SK-N-SH (cell line): ENCODE data around the gene MLXIPL. TPM values are rescaled to one million over a fixed set of nuclear protein-coding genes. Genes with fewer than 3 reads are reported as not detected.

Experiments
- CTCF ChIA-PET: fragments of 300-600, 350-600 bp; formaldehyde crosslinking; extraction: SDS; loops from one replicate; lab custom pipeline; 2021; lab: Yijun Ruan, JAX
- POLR2A ChIA-PET: fragments of 350-600 bp; sonication (Branson Sonifier 250); formaldehyde crosslinking; extraction: SDS; loops from one replicate; lab custom pipeline; 2020; ENCODE audit warnings: antibody characterized with exemption, inconsistent platforms; lab: Yijun Ruan, JAX
- DNase-seq: peaks from one replicate; pipeline ENCODE4 v3.0.0; 2012
- H2AFZ ChIP-seq: fragments of 200-600 bp; sonication (generic); 2 replicates; pipeline ENCODE4 v1.8.1; 2016; ENCODE audit warnings: antibody characterized with exemption, mild to moderate bottlenecking, low read depth
- H3F3A ChIP-seq: fragments of 200-600 bp; sonication (generic); replicated peaks from 2 replicates; pipeline ENCODE3; 2016; ENCODE audit warnings: antibody characterized with exemption, mild to moderate bottlenecking; ENCODE audit not compliant: insufficient read depth
- H3K27ac ChIP-seq, 2 experiments: fragments of 200-500 bp in 1 of 2; fragments of 200-600 bp in 1 of 2; sonication (Bioruptor generic) in 1 of 2; sonication (generic), shearing (Covaris generic) in 1 of 2; 2 replicates each; pipeline versions ENCODE4 v1.5.1 to v1.6.1; 2014 to 2016; ENCODE audit warnings: low read depth in 2 of 2, inconsistent platforms in 1 of 2, low read length in 1 of 2, mild to moderate bottlenecking in 1 of 2, mixed read lengths in 1 of 2
- H3K27me3 ChIP-seq: fragments of 200-600 bp; sonication (generic), shearing (Covaris generic); 2 replicates; pipeline ENCODE4 v1.6.1; 2016; ENCODE audit warnings: mixed run types; ENCODE audit not compliant: insufficient read depth
- H3K36me3 ChIP-seq, 2 experiments: fragments of 200-500 bp in 1 of 2; fragments of 200-600 bp in 1 of 2; sonication (Bioruptor generic) in 1 of 2; sonication (generic) in 1 of 2; replicated peaks in 1 of 2; 2 replicates each; pipeline versions ENCODE3 to v1.5.1; 2014 to 2016; ENCODE audit warnings: low read length in 1 of 2, mild to moderate bottlenecking in 1 of 2; ENCODE audit not compliant: insufficient read depth in 2 of 2, control insufficient read depth in 1 of 2
- H3K4me1 ChIP-seq, 2 experiments: fragments of 200-500 bp in 1 of 2; fragments of 200-600 bp in 1 of 2; sonication (Bioruptor generic) in 1 of 2; sonication (generic), shearing (Covaris generic) in 1 of 2; 2 replicates each; pipeline versions ENCODE4 v1.5.1 to v1.6.1; 2014 to 2016; ENCODE audit warnings: low read depth in 1 of 2, low read length in 1 of 2, mixed run types in 1 of 2; ENCODE audit not compliant: insufficient read depth in 2 of 2, control insufficient read depth in 1 of 2
- H3K4me2 ChIP-seq: fragments of 200-600 bp; sonication (generic), shearing (Covaris generic); 2 replicates; pipeline ENCODE4 v1.6.1; 2017; ENCODE audit warnings: mixed run types
- H3K4me3 ChIP-seq, 2 experiments: fragments of 200-500 bp in 1 of 2; fragments of 200-600 bp in 1 of 2; sonication (Bioruptor generic) in 1 of 2; sonication (generic), shearing (Covaris generic) in 1 of 2; 2 replicates each; pipeline versions ENCODE4 v1.5.1 to v1.8.1; 2014 to 2016; ENCODE audit warnings: low read depth in 2 of 2, inconsistent platforms in 1 of 2, low read length in 1 of 2, mild to moderate bottlenecking in 1 of 2, mixed read lengths in 1 of 2, moderate library complexity in 1 of 2
- H3K79me2 ChIP-seq: fragments of 200-600 bp; sonication (generic); 2 replicates; pipeline ENCODE4 v1.8.1; 2017; ENCODE audit warnings: mild to moderate bottlenecking; ENCODE audit not compliant: insufficient read depth
- H3K9ac ChIP-seq: fragments of 200-600 bp; sonication (generic); 2 replicates; pipeline ENCODE4 v1.6.1; 2017; ENCODE audit warnings: mixed run types
- H3K9me2 ChIP-seq: fragments of 200-600 bp; sonication (generic); 2 replicates; pipeline ENCODE4 v1.6.1; 2017; ENCODE audit warnings: mixed run types
- H3K9me3 ChIP-seq: fragments of 200-600 bp; sonication (generic); 2 replicates; pipeline ENCODE4 v1.6.1; 2017; ENCODE audit warnings: mixed run types, mild to moderate bottlenecking, moderate library complexity
- H4K20me1 ChIP-seq: fragments of 200-600 bp; sonication (generic); 2 replicates; pipeline ENCODE4 v1.6.1; 2017; ENCODE audit warnings: mild to moderate bottlenecking, mixed run types; ENCODE audit not compliant: insufficient read depth
- EZH2phosphoT487 ChIP-seq: fragments of 200-600 bp; sonication (generic); IDR thresholded peaks from 2 replicates; pipeline ENCODE4 v1.6.1; 2017; ENCODE audit warnings: low read depth, mixed run types, mild to moderate bottlenecking, antibody characterized with exemption, moderate library complexity, borderline replicate concordance
- FOSL2 ChIP-seq: IDR thresholded peaks from 2 replicates; pipeline ENCODE4 v1.4.0; 2012; ENCODE audit warnings: low read depth, mild to moderate bottlenecking, moderate library complexity, borderline replicate concordance
- FOXJ3 ChIP-seq: sonication (generic); formaldehyde crosslinking; IDR thresholded peaks from 2 replicates; pipeline ENCODE4 v1.5.1; 2020; ENCODE audit warnings: mild to moderate bottlenecking, missing genetic modification reagents
- FOXM1 ChIP-seq: IDR thresholded peaks from 2 replicates; pipeline ENCODE4 v1.4.0; 2012; ENCODE audit warnings: low read depth, mild to moderate bottlenecking
- GABPA ChIP-seq: IDR thresholded peaks from 2 replicates; pipeline ENCODE4 v1.4.0; 2012; ENCODE audit warnings: low read depth, mild to moderate bottlenecking
- MEF2A ChIP-seq: IDR thresholded peaks from 2 replicates; pipeline ENCODE4 v1.4.0; 2012; ENCODE audit warnings: low read depth, borderline replicate concordance
- NFIC ChIP-seq: IDR thresholded peaks from 2 replicates; pipeline ENCODE4 v1.4.0; 2012; ENCODE audit warnings: borderline replicate concordance
- NRF1 ChIP-seq: IDR thresholded peaks from 2 replicates; pipeline ENCODE4 v1.6.1; 2012; ENCODE audit warnings: low read depth, mild to moderate bottlenecking, low read length
- RCOR1 ChIP-seq: fragments of 150-350 bp; IDR thresholded peaks from 2 replicates; pipeline ENCODE4 v1.6.1; 2017; ENCODE audit warnings: antibody characterized with exemption, low read length
- TEAD4 ChIP-seq: IDR thresholded peaks from 2 replicates; pipeline ENCODE4 v1.4.0; 2012; ENCODE audit warnings: mild to moderate bottlenecking, borderline replicate concordance; ENCODE audit not compliant: insufficient read depth
- YY1 ChIP-seq: IDR thresholded peaks from 2 replicates; pipeline ENCODE4 v1.4.0; 2012; ENCODE audit warnings: low read depth, mild to moderate bottlenecking
- WGBS: methylation state at CpG from one replicate; pipeline ENCODE4 v1.1.6; 2017; ENCODE audit warnings: low lambda C conversion rate; 5-methylcytosine and 5-hydroxymethylcytosine counted together
- polyA plus RNA-seq, 3 experiments: library from polyadenylated mRNA; depleted of rRNA; stranded (reverse); fragments of >200 nt; gene quantifications; 2 replicates each; pipeline ENCODE4 v1.2.3, GENCODE V29; 2012
- TF ChIP-seq, protein P1 (sequence below): IDR thresholded peaks from 2 replicates; pipeline ENCODE4; 2012
- TF ChIP-seq, protein P2 (sequence below): fragments of 150-350 bp; IDR thresholded peaks from 2 replicates; pipeline ENCODE4 v1.6.1; 2017; ENCODE audit warnings: antibody characterized with exemption, low read length, low read depth, borderline replicate concordance
- TF ChIP-seq, protein P3 (sequence below): IDR thresholded peaks from 2 replicates; pipeline ENCODE4 v1.4.0; 2012; ENCODE audit warnings: low read depth, borderline replicate concordance

The MLXIPL gene
- polyA plus RNA-seq, 1 of the 3 experiments (the other 2 are of a cell fraction), result 0.21 TPM

DNA sequence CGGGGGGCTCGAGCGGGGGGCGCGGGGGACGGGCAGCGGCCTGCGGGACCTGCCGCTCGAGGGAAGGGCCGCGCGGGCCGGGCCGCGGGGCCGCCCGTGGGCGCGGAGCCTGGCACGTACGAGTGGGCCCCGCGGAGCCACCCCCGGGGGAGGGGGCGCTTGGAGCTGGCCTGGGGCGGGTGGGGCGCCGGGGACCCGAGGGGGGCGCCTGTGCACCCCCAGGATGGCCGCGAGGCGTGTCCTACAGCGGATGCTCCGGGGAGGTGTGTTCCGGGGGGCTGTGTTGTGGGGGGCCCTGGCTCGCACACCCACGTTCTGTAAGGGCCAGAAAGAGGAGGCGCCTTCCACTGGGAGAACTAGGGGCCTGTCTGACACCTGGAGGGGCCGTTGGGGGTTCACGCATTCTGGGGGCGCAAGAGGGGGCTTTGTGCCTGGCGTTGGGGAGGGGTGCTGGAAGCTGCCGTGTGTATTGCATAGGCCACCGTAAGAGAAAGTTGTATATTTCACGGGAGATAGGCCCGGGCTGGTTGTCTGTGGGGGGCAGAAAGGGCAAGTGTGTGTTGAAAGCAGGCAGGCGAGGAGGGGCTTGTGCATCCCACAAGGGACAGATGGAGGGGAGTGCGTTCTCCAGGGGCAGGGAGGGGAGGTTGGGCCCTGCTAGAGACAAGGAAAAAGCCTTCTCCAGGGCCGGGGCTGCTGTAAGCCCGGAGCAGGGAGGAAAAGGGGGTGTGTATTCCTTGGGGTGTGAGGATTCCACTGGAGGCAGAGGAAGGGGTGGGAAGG lies 44.0 kb upstream of the MLXIPL start:
- ChIA-PET CTCF (interaction anchor here (0.6 to 7.9 kb wide), 43 partner anchors 8 to 186 kb away, joined by 3 to 125 read pairs (median 4); partner anchors contain the start of genes MLXIPL, STX1A and TBL2), POLR2A (interaction anchor here (1.2 to 1.6 kb wide), 4 partner anchors 57 to 90 kb away, joined by 3 to 5 read pairs (median 4); partner anchors contain the start of genes ABHD11 and TBL2)
- Histone ChIP-seq H3K9me2 (no peaks in the 10 kb centered on the region), H3K4me3 (peak overlapping the region; percentile 70 to 75), H3K36me3 (peaks cover 0 to 2% of the 10 kb centered on the region in 2 experiments), H3K27me3 (0 out of 2 replicates have a peak, but pooled peaks cover 6% of the 10 kb centered on the region), H3K9me3 (no peaks in the 10 kb centered on the region), H3K4me1 (peaks cover 0 to 8% of the 10 kb centered on the region in 2 experiments; a peak in 1 of 4 replicates), H3K4me2 (peak overlapping the region; percentile 93), H3K27ac (peak overlapping the region in 1 of 2 experiments; percentile 22; a peak in 1 of 4 replicates), H2AFZ (peak overlapping the region; percentile 29; the same call in 1 of the 2 replicates), H3K79me2 (0 out of 2 replicates have a peak, but pooled peaks cover 4% of the 10 kb centered on the region), H4K20me1 (no peaks in the 10 kb centered on the region), H3F3A (peaks cover 6% of the 10 kb centered on the region), H3K9ac (peak overlapping the region; percentile 73)
- 3% methylated on average over 20 of the region's 52 CpGs for WGBS
- DNase-seq, result peak; percentile 84
- TF ChIP-seq TEAD4 (no peak), GABPA (no peak), EZH2phosphoT487 (no peak), FOXM1 (no peak), NRF1 (no peak), YY1 (no peak), FOSL2 (no peak), FOXJ3 (CRISPR knock-in tag) (no peak), MEF2A (no peak), NFIC (no peak), RCOR1 (no peak)
- TF ChIP-seq, protein P1, sequence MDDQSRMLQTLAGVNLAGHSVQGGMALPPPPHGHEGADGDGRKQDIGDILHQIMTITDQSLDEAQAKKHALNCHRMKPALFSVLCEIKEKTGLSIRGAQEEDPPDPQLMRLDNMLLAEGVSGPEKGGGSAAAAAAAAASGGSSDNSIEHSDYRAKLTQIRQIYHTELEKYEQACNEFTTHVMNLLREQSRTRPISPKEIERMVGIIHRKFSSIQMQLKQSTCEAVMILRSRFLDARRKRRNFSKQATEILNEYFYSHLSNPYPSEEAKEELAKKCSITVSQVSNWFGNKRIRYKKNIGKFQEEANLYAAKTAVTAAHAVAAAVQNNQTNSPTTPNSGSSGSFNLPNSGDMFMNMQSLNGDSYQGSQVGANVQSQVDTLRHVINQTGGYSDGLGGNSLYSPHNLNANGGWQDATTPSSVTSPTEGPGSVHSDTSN, result no peak
- TF ChIP-seq, protein P2, sequence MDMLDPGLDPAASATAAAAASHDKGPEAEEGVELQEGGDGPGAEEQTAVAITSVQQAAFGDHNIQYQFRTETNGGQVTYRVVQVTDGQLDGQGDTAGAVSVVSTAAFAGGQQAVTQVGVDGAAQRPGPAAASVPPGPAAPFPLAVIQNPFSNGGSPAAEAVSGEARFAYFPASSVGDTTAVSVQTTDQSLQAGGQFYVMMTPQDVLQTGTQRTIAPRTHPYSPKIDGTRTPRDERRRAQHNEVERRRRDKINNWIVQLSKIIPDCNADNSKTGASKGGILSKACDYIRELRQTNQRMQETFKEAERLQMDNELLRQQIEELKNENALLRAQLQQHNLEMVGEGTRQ, result no peak
- TF ChIP-seq, protein P3, sequence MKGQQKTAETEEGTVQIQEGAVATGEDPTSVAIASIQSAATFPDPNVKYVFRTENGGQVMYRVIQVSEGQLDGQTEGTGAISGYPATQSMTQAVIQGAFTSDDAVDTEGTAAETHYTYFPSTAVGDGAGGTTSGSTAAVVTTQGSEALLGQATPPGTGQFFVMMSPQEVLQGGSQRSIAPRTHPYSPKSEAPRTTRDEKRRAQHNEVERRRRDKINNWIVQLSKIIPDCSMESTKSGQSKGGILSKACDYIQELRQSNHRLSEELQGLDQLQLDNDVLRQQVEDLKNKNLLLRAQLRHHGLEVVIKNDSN, result no peak
